IMR-90 (cell line): Measurements from ENCODE around the gene CATSPER4. TPM values are rescaled to one million over a fixed set of nuclear protein-coding genes. Genes with fewer than 3 reads are reported as not detected.
A peak's percentile ranks its signal among the peaks of the same experiment; 100 is the strongest.

Experiments
- ATAC-seq: fragments of 200-7000 bp; cut with Tn5 transposase; 2 replicates; pipeline ENCODE4 v1.9.1; 2020; ENCODE audit warnings: low read depth, mild to moderate bottlenecking, moderate library complexity
- BruUV-seq: library from RNA; stranded (reverse); fragments of 400-500 nt; replicated peaks from 2 replicates; lab custom pipeline; 2021; lab: Mats Ljungman, UMichigan
- CTCF ChIA-PET: fragments of 300-600 bp; formaldehyde crosslinking; extraction: SDS; loops from one replicate; lab custom pipeline; 2021; ENCODE audit warnings: antibody characterized with exemption; lab: Yijun Ruan, JAX
- POLR2A ChIA-PET: fragments of 300-600 bp; sonication (Branson Sonifier 250); formaldehyde crosslinking; loops from one replicate; lab custom pipeline; 2022; ENCODE audit warnings: antibody characterized with exemption; ENCODE audit not compliant: unreplicated experiment; lab: Charles Lee
- DNase-seq: peaks from one replicate; pipeline ENCODE4 v3.0.0; 2013
- H2AFZ ChIP-seq: replicated peaks from 2 replicates; pipeline ENCODE3; 2013; ENCODE audit warnings: low read length, mild to moderate bottlenecking; ENCODE audit not compliant: poor library complexity
- H2AK5ac ChIP-seq: 2 replicates; pipeline ENCODE4 v1.6.1; 2013; ENCODE audit warnings: low read depth, low read length, inconsistent platforms
- H2AK9ac ChIP-seq: replicated peaks from 2 replicates; pipeline ENCODE3; 2013; ENCODE audit warnings: mild to moderate bottlenecking, low read depth, low read length, moderate library complexity; ENCODE audit not compliant: poor library complexity
- H2BK120ac ChIP-seq: 2 replicates; pipeline ENCODE4 v1.6.1; 2013; ENCODE audit warnings: low read depth, low read length, inconsistent platforms
- H2BK15ac ChIP-seq: 3 replicates; pipeline ENCODE4 v1.6.1; 2013; ENCODE audit warnings: low read depth, low read length, inconsistent platforms
- H2BK20ac ChIP-seq: 2 replicates; pipeline ENCODE4 v1.6.1; 2013; ENCODE audit warnings: low read depth, mild to moderate bottlenecking, inconsistent platforms, low read length, moderate library complexity
- H2BK5ac ChIP-seq: 2 replicates; pipeline ENCODE4 v1.6.1; 2013; ENCODE audit warnings: mild to moderate bottlenecking, low read depth, low read length, inconsistent platforms; ENCODE audit not compliant: poor library complexity, severe bottlenecking
- H3K14ac ChIP-seq: replicated peaks from 2 replicates; pipeline ENCODE4 v1.6.1; 2013; ENCODE audit warnings: low read depth, low read length, inconsistent platforms
- H3K18ac ChIP-seq: 2 replicates; pipeline ENCODE4 v1.6.1; 2013; ENCODE audit warnings: low read depth, low read length, control low read depth
- H3K23ac ChIP-seq: 2 replicates; pipeline ENCODE4 v1.6.1; 2013; ENCODE audit warnings: low read depth, low read length, inconsistent platforms
- H3K27ac ChIP-seq: 2 replicates; pipeline ENCODE4 v1.5.1; 2013; ENCODE audit warnings: mild to moderate bottlenecking, control low read depth, low read length; ENCODE audit not compliant: insufficient read depth
- H3K27me3 ChIP-seq: 2 replicates; pipeline ENCODE4 v1.6.1; 2013; ENCODE audit warnings: low read length; ENCODE audit not compliant: control insufficient read depth, insufficient read depth
- H3K36me3 ChIP-seq: 2 replicates; pipeline ENCODE4 v1.6.1; 2013; ENCODE audit warnings: low read length, mixed read lengths; ENCODE audit not compliant: control insufficient read depth, insufficient read depth
- H3K4ac ChIP-seq: 2 replicates; pipeline ENCODE4 v1.6.1; 2013; ENCODE audit warnings: low read depth, low read length, inconsistent platforms
- H3K4me1 ChIP-seq: 2 replicates; pipeline ENCODE4 v1.6.1; 2013; ENCODE audit warnings: low read length, mixed read lengths; ENCODE audit not compliant: control insufficient read depth, insufficient read depth
- H3K4me2 ChIP-seq: 2 replicates; pipeline ENCODE4 v1.6.1; 2013; ENCODE audit warnings: low read depth, mild to moderate bottlenecking, control low read depth, low read length, moderate library complexity
- H3K4me3 ChIP-seq: 2 replicates; pipeline ENCODE4 v1.5.1; 2013; ENCODE audit warnings: low read depth, mild to moderate bottlenecking, control low read depth, low read length, moderate library complexity; ENCODE audit not compliant: insufficient read depth
- H3K56ac ChIP-seq: 2 replicates; pipeline ENCODE4 v1.6.1; 2013; ENCODE audit warnings: low read length, inconsistent platforms; ENCODE audit not compliant: insufficient read depth; ENCODE audit errors: extremely low read depth
- H3K79me1 ChIP-seq, 2 experiments: 2 replicates each; pipeline ENCODE4 v1.6.1; 2013; ENCODE audit warnings: low read length in 2 of 2, inconsistent platforms in 1 of 2, low read depth in 1 of 2
- H3K9ac ChIP-seq: 2 replicates; pipeline ENCODE4 v1.6.1; 2013; ENCODE audit warnings: low read depth, low read length, control low read depth
- H3K9me1 ChIP-seq: 2 replicates; pipeline ENCODE4 v1.6.1; 2013; ENCODE audit warnings: low read length, inconsistent platforms; ENCODE audit not compliant: insufficient read depth
- H3K9me3 ChIP-seq: 2 replicates; pipeline ENCODE4 v1.6.1; 2013; ENCODE audit warnings: low read length; ENCODE audit not compliant: control insufficient read depth, insufficient read depth
- H4K20me1 ChIP-seq: 2 replicates; pipeline ENCODE4 v1.6.1; 2013; ENCODE audit warnings: low read length, inconsistent platforms; ENCODE audit not compliant: insufficient read depth
- H4K5ac ChIP-seq: 2 replicates; pipeline ENCODE4 v1.6.1; 2013; ENCODE audit warnings: mild to moderate bottlenecking, low read depth, low read length, control low read depth
- H4K8ac ChIP-seq, 2 experiments: 2 replicates each; pipeline ENCODE4 v1.6.1; 2013; ENCODE audit warnings: low read depth in 2 of 2, low read length in 2 of 2, control low read depth in 1 of 2, inconsistent platforms in 1 of 2
- H4K91ac ChIP-seq: 2 replicates; pipeline ENCODE4 v1.6.1; 2013; ENCODE audit warnings: low read depth, low read length, inconsistent platforms; ENCODE audit not compliant: insufficient read depth
- CEBPB ChIP-seq: IDR thresholded peaks from 2 replicates; pipeline ENCODE4 v1.6.1; 2012; ENCODE audit warnings: low read depth, low read length, improper control_type of control experiment
- FOS ChIP-seq: fragments of 150-350 bp; IDR thresholded peaks from 2 replicates; pipeline ENCODE4 v1.6.1; 2016; ENCODE audit warnings: low read depth, low read length
- MAFK ChIP-seq: IDR thresholded peaks from 2 replicates; pipeline ENCODE4 v1.6.1; 2012; ENCODE audit warnings: low read depth, low read length, improper control_type of control experiment
- MXI1 ChIP-seq: IDR thresholded peaks from 2 replicates; pipeline ENCODE4 v1.6.1; 2012; ENCODE audit warnings: low read depth, mild to moderate bottlenecking, low read length, moderate library complexity, borderline replicate concordance
- POLR2A ChIP-seq: IDR thresholded peaks from 2 replicates; pipeline ENCODE4 v1.6.1; 2012; ENCODE audit warnings: mild to moderate bottlenecking, low read depth, low read length
- WGBS, 2 experiments: methylation state at CpG; one replicate each; pipeline versions ENCODE4 v1.1.5 to v1.1.7; 2013; ENCODE audit warnings: missing lambda C conversion rate in 2 of 2; ENCODE audit not compliant: insufficient read length in 1 of 2; ENCODE audit errors: extremely low coverage in 2 of 2; 5-methylcytosine and 5-hydroxymethylcytosine counted together
- dilution Hi-C: fragments of 300-500 bp; cut with HindIII; formaldehyde crosslinking; loops from one replicate; pipeline ENCODE4 v1.14.3; 2018; ENCODE audit warnings: low sequenced_read_pairs; ENCODE audit not compliant: unreplicated experiment
- in situ Hi-C: fragments of 300-500 bp; cut with MboI; formaldehyde crosslinking; loops from 3 replicates; pipeline ENCODE4 v1.14.3; 2019; ENCODE audit warnings: low sequenced_read_pairs, inconsistent platforms, mixed read lengths
- intact Hi-C: fragments of 100-400 bp; cut with micrococcal nuclease; formaldehyde crosslinking; loops from 2 replicates; pipeline ENCODE4 v1.10.0; 2022
- polyA plus RNA-seq, 3 experiments: library from polyadenylated mRNA; depleted of rRNA; stranded (reverse); fragments of >200 nt; gene quantifications; 2 replicates each; pipeline ENCODE4 v1.2.3, GENCODE V29; 2012; ENCODE audit warnings: low replicate concordance in 1 of 3
- total RNA-seq: library from RNA; depleted of rRNA; stranded (reverse); fragments of >200 nt; gene quantifications from 2 replicates; pipeline ENCODE4 v1.2.3, GENCODE V29; 2012
- TF ChIP-seq, protein P1 (sequence below): fragments of 150-350 bp; IDR thresholded peaks from 2 replicates; pipeline ENCODE4 v1.6.1; 2017; ENCODE audit warnings: mild to moderate bottlenecking, antibody characterized with exemption, low read length, low read depth
- TF ChIP-seq, protein P2 (sequence below): fragments of 150-350 bp; IDR thresholded peaks from 2 replicates; pipeline ENCODE4 v1.6.1; 2016; ENCODE audit warnings: low read depth, mild to moderate bottlenecking, low read length, moderate library complexity, borderline replicate concordance
- TF ChIP-seq, protein P3 (sequence below): conservative IDR thresholded peaks from 2 replicates; pipeline ENCODE4 v1.5.1; 2012; ENCODE audit warnings: mild to moderate bottlenecking, low read depth, low read length, improper control_type of control experiment

Gene CATSPER4
- total and polyA plus RNA-seq, 2 of the 4 experiments (the other 2 are of a cell fraction): not detected

DNA sequence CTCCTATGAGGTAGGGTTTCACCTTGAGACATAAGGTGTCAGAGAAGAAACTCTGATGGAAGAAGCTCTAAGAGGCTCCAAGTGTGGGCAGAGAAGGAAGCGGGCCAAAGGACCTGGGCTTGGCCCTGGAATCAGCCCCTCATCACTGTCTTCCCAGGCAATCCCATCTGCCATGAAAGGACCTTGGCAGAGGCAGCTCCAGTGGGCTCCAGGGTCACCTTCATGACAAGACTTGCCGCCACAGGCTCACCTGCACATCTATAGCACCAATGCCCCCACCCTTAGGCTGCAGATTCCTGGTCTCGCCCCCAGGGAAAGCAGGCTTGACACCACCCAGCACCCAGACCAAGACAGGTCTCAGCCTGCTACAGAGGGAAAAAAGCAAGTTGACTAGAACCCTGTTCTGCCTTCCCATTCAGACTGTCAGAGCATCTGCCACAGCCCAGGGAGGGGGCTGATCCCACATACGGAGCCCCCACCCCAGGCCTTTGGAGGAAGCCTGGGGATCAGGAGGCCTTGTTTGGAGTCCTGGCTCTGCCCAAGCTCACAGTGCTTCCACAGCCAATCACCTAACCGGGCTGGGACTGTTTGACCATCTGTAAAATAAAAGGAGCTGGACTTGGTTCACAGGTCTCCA, 32.0 kb upstream of the CATSPER4 start:
- no peak overlapping the region for H3K4me3 ChIP-seq
- in situ Hi-C loops: no loop called here
- no peak overlapping the region for H3K14ac ChIP-seq
- H3K36me3 ChIP-seq: no peaks in the 10 kb centered on the region
- H4K20me1 ChIP-seq: no peaks in the 10 kb centered on the region
- H3K9me3 ChIP-seq: no peaks in the 10 kb centered on the region
- H3K4me1 ChIP-seq: peaks cover 4% of the 10 kb centered on the region
- no peak overlapping the region for H3K4me2 ChIP-seq
- no peak overlapping the region for H4K8ac ChIP-seq
- H3K79me1 ChIP-seq: no peaks in the 10 kb centered on the region
- POLR2A ChIA-PET: no interaction called here
- H4K5ac ChIP-seq: no peak overlapping the region
- H3K56ac ChIP-seq: no peak overlapping the region
- TF ChIP-seq MXI1: no peak
- no peak for TF ChIP-seq MAFK
- TF ChIP-seq FOS: no peak
- TF ChIP-seq, protein P1, sequence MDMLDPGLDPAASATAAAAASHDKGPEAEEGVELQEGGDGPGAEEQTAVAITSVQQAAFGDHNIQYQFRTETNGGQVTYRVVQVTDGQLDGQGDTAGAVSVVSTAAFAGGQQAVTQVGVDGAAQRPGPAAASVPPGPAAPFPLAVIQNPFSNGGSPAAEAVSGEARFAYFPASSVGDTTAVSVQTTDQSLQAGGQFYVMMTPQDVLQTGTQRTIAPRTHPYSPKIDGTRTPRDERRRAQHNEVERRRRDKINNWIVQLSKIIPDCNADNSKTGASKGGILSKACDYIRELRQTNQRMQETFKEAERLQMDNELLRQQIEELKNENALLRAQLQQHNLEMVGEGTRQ: no peak
- TF ChIP-seq POLR2A: no peak
- TF ChIP-seq, protein P2, sequence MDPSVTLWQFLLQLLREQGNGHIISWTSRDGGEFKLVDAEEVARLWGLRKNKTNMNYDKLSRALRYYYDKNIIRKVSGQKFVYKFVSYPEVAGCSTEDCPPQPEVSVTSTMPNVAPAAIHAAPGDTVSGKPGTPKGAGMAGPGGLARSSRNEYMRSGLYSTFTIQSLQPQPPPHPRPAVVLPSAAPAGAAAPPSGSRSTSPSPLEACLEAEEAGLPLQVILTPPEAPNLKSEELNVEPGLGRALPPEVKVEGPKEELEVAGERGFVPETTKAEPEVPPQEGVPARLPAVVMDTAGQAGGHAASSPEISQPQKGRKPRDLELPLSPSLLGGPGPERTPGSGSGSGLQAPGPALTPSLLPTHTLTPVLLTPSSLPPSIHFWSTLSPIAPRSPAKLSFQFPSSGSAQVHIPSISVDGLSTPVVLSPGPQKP: no peak
- TF ChIP-seq, protein P3, sequence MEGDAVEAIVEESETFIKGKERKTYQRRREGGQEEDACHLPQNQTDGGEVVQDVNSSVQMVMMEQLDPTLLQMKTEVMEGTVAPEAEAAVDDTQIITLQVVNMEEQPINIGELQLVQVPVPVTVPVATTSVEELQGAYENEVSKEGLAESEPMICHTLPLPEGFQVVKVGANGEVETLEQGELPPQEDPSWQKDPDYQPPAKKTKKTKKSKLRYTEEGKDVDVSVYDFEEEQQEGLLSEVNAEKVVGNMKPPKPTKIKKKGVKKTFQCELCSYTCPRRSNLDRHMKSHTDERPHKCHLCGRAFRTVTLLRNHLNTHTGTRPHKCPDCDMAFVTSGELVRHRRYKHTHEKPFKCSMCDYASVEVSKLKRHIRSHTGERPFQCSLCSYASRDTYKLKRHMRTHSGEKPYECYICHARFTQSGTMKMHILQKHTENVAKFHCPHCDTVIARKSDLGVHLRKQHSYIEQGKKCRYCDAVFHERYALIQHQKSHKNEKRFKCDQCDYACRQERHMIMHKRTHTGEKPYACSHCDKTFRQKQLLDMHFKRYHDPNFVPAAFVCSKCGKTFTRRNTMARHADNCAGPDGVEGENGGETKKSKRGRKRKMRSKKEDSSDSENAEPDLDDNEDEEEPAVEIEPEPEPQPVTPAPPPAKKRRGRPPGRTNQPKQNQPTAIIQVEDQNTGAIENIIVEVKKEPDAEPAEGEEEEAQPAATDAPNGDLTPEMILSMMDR: no peak
- TF ChIP-seq CEBPB: no peak
- no peak overlapping the region for H2BK5ac ChIP-seq
- intact Hi-C loops: no loop called here
- dilution Hi-C loops: no loop called here
- BruUV-seq: no TSS peak
- no peak overlapping the region for H2BK120ac ChIP-seq
- H2BK20ac ChIP-seq: no peak overlapping the region
- peaks cover 48% of the 10 kb centered on the region for H3K27me3 ChIP-seq
- H3K23ac ChIP-seq: no peak overlapping the region
- no peak overlapping the region for H4K91ac ChIP-seq
- H2AFZ ChIP-seq: peak overlapping the region; percentile 23
- ATAC-seq: no peak
- H3K4ac ChIP-seq: no peak overlapping the region
- no peak overlapping the region for H2AK9ac ChIP-seq
- H2AK5ac ChIP-seq: no peak overlapping the region
- H3K18ac ChIP-seq: no peak overlapping the region
- CTCF ChIA-PET: no interaction called here
- H3K27ac ChIP-seq: no peak overlapping the region
- H3K9me1 ChIP-seq: no peaks in the 10 kb centered on the region
- 100% methylated on average over 1 of the region's 5 CpGs; no CpG with 5 or more reads in 1 of the 2 experiments for WGBS, 2 experiments
- no peak overlapping the region for H3K9ac ChIP-seq
- no peak for DNase-seq
- H2BK15ac ChIP-seq: no peak overlapping the region
